ENCODE results near the gene MTERF1. TPM values are rescaled to one million over a fixed set of nuclear protein-coding genes. Genes with fewer than 3 reads are reported as not detected.

Gene MTERF1
- total RNA-seq, 1 experiment from 2014 or later: 19.8 TPM

DNA sequence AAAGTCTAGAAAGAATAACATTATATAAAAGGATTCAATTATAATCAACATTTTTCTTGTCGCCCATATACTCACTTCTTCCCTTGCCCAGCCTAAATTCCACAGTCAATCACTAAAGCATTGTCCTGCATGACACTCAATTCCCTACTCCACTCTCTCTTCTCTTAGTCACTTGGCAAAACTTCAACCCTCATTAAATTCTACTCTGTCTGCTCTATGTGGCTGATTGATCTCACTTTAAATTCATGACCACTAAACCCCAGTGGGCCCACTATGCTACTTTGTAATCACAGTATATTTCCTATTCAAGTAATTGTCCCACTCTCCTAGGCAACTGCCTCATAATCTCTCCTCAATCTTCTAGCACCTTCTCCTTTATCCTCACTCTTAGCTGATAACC is 54.1 kb downstream of the MTERF1 start:
- Histone ChIP-seq H2AFZ (ENCODE audit: low read length) (no peak overlapping the region), H2BK5ac (ENCODE audit: insufficient read length, low read length) (no peak overlapping the region), H3K23me2 (ENCODE audit: insufficient read length, low read depth, low read length, poor library complexity, severe bottlenecking) (no peaks in the 10 kb centered on the region), H3K56ac (ENCODE audit: insufficient read length, low read depth, low read length) (no peak overlapping the region), H3K18ac (ENCODE audit: insufficient read length, low read depth, low read length) (no peak overlapping the region), H3K79me1 (ENCODE audit: insufficient read depth, low read depth, low read length, poor library complexity, severe bottlenecking) (no peaks in the 10 kb centered on the region), H2BK120ac (ENCODE audit: low read depth, low read length, poor library complexity, severe bottlenecking) (no peak overlapping the region), H3K79me2 (ENCODE audit: insufficient read depth, low read length) (no peaks in the 10 kb centered on the region), H4K5ac (ENCODE audit: insufficient read length, low read depth, low read length) (no peak overlapping the region), H3K4me2 (ENCODE audit: insufficient read depth, insufficient read length, low read length) (no peak overlapping the region), H4K20me1 (ENCODE audit: control insufficient read depth, insufficient read depth, insufficient read length) (no peaks in the 10 kb centered on the region), H2BK15ac (ENCODE audit: low read depth, low read length) (no peak overlapping the region), H3K23ac (ENCODE audit: insufficient read length, low read depth, low read length) (no peak overlapping the region), H3K4ac (ENCODE audit: low read depth, low read length) (no peak overlapping the region), H3K9me3 (ENCODE audit: control insufficient read depth, low read depth, low read length) (no peaks in the 10 kb centered on the region), H2BK12ac (ENCODE audit: insufficient read length, low read depth, low read length) (no peak overlapping the region), H2AK5ac (ENCODE audit: insufficient read length, low read length) (no peak overlapping the region), H3K27ac (ENCODE audit: insufficient read length, low read depth, low read length) (no peak overlapping the region), H3K14ac (ENCODE audit: insufficient read depth, low read length) (no peak overlapping the region), H3K9ac (ENCODE audit: extremely low read depth, insufficient read length, low read length) (no peak overlapping the region), H3K27me3 (ENCODE audit: insufficient read depth, low read length) (no peaks in the 10 kb centered on the region), H4K8ac (replicated peaks; ENCODE audit: insufficient read length, low read depth, low read length) (no peak overlapping the region), H3K4me1 (ENCODE audit: insufficient read depth, low read length) (no peaks in the 10 kb centered on the region), H2BK20ac (ENCODE audit: low read depth, low read length, poor library complexity, severe bottlenecking) (no peak overlapping the region), H3T11ph (ENCODE audit: low read length) (no peak overlapping the region), H4K91ac (ENCODE audit: insufficient read length, low read depth, low read length) (no peak overlapping the region)
- Mint-ChIP-seq H3K27me3 (ENCODE audit: low read depth) (no peaks in the 10 kb centered on the region; the same call in 1 of the 2 replicates), H3K27ac (no peak overlapping the region), H3K9me3 (peaks cover 0 to 4% of the 10 kb centered on the region in 2 experiments; a peak in 1 of 5 replicates), H3K4me3 (no peak overlapping the region), H3K36me3 (ENCODE audit: insufficient read depth in 1 of 3, low read depth in 3 of 3) (peaks cover 0 to 10% (median 0%) of the 10 kb centered on the region in 3 experiments; a peak in 1 of 7 replicates), H3K4me1 (no peaks in the 10 kb centered on the region)
- WGBS (ENCODE audit: extremely low coverage, insufficient read length, low lambda C conversion rate): no CpG with 5 or more reads among the region's 1 CpG
- DNase-seq: no peak
- TF ChIP-seq, protein P1, sequence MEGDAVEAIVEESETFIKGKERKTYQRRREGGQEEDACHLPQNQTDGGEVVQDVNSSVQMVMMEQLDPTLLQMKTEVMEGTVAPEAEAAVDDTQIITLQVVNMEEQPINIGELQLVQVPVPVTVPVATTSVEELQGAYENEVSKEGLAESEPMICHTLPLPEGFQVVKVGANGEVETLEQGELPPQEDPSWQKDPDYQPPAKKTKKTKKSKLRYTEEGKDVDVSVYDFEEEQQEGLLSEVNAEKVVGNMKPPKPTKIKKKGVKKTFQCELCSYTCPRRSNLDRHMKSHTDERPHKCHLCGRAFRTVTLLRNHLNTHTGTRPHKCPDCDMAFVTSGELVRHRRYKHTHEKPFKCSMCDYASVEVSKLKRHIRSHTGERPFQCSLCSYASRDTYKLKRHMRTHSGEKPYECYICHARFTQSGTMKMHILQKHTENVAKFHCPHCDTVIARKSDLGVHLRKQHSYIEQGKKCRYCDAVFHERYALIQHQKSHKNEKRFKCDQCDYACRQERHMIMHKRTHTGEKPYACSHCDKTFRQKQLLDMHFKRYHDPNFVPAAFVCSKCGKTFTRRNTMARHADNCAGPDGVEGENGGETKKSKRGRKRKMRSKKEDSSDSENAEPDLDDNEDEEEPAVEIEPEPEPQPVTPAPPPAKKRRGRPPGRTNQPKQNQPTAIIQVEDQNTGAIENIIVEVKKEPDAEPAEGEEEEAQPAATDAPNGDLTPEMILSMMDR (conservative IDR thresholded peaks at IDR 0.05): no peak

Measured in H9 (cell line).